Thymus (tissue), 11 donors: ENCODE data around the gene MANBA. TPM values are rescaled to one million over a fixed set of nuclear protein-coding genes. Genes with fewer than 3 reads are reported as not detected.

Experiments
- DNase-seq, 9 donors: peaks; one replicate each; pipeline ENCODE4 v3.0.0-alpha.2; 2013; ENCODE audit warnings: low spot score in 9 of 9, low read depth in 6 of 9, missing footprints in 1 of 9
- H3K27ac ChIP-seq, 2 donors: one replicate each; pipeline ENCODE4 v1.5.1; 2013; ENCODE audit warnings: control low read depth in 1 of 2, low read depth in 1 of 2, low read length in 1 of 2, mild to moderate bottlenecking in 1 of 2, moderate library complexity in 1 of 2
- H3K27me3 ChIP-seq, 2 donors: one replicate each; pipeline ENCODE4 v1.5.1; 2013; ENCODE audit warnings: low read length in 1 of 2; ENCODE audit not compliant: control insufficient read depth in 2 of 2, insufficient read depth in 1 of 2
- H3K36me3 ChIP-seq, 2 donors: one replicate each; pipeline ENCODE4 v1.5.1; 2013; ENCODE audit warnings: low read length in 1 of 2, mild to moderate bottlenecking in 1 of 2, moderate library complexity in 1 of 2; ENCODE audit not compliant: control insufficient read depth in 2 of 2, insufficient read depth in 2 of 2
- H3K4me1 ChIP-seq, 2 donors: one replicate each; pipeline ENCODE4 v1.5.1; 2013; ENCODE audit warnings: low read length in 2 of 2; ENCODE audit not compliant: control insufficient read depth in 2 of 2, insufficient read depth in 2 of 2
- H3K4me3 ChIP-seq, 2 donors: one replicate each; pipeline ENCODE4 v1.5.1; 2013; ENCODE audit warnings: low read length in 2 of 2, control low read depth in 1 of 2, mild to moderate bottlenecking in 1 of 2
- H3K9me3 ChIP-seq, 2 donors: one replicate each; pipeline ENCODE4 v1.5.1; 2013; ENCODE audit warnings: low read length in 1 of 2, mild to moderate bottlenecking in 1 of 2; ENCODE audit not compliant: control insufficient read depth in 2 of 2, insufficient read depth in 1 of 2
- WGBS: extraction: QIAGEN DNeasy Blood & Tissue Kit; methylation state at CpG from one replicate; pipeline ENCODE4 v1.1.7; 2013; 5-methylcytosine and 5-hydroxymethylcytosine counted together
- polyA plus RNA-seq: library from polyadenylated mRNA; stranded (reverse); fragments of 200-250 nt; gene quantifications from one replicate; pipeline ENCODE4 v1.2.3, GENCODE V29; 2013
- total RNA-seq: library from RNA; stranded (reverse); fragments of 120-200 nt; gene quantifications from one replicate; pipeline ENCODE4 v1.2.4, GENCODE V29; 2013
- donor health status: healthy.

MANBA gene
- total and polyA plus RNA-seq, 2 donors = 19.0 to 19.7 TPM

DNA sequence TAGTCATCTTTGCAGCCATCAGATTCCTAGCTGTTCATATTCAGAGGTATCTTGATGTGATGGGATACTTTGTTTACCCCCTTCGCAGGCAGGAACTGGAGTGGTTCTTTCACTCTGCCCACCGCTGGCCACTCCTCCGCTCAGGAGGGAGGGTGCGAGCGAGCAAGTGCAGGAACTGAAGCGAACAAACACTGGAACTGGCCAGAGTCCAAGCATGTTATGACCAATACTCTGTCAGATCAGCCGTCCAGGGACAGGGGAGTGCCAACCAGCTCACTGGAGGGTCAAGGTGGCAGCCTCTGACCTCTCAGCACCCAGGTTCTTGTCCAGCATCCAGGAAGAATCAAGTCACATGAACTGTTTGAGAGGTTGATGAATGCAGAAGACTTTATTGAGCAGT is 18.0 kb upstream of the MANBA start:
- H3K9me3 ChIP-seq = peaks cover 0 to 5% of the 10 kb centered on the region in 2 donors
- no peak for DNase-seq
- H3K4me1 ChIP-seq = no peaks in the 10 kb centered on the region
- 97% methylated on average over 7 of the region's 7 CpGs for WGBS
- no peaks in the 10 kb centered on the region for H3K36me3 ChIP-seq
- H3K4me3 ChIP-seq = no peak overlapping the region
- no peaks in the 10 kb centered on the region for H3K27me3 ChIP-seq
- H3K27ac ChIP-seq = no peak overlapping the region

DNA sequence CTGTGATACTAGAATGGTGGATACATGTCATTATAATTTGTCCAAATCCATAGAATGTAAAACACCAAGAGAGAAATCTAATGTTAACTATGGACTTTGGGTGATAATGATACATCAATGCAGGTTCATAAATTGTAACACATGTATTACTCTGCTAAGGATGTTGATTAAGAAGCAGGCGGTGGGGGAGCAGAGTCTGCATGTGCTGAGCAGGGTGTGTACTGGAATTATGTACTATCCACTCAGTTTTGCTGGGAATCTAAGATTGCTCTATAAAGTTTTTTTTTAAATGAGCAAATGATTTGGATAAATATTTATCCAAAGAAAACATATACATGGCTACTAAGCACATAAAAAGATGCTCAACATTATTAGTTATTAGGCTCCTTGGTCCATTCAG is 15.0 kb upstream of the MANBA start:
- no peaks in the 10 kb centered on the region for H3K4me1 ChIP-seq
- no peaks in the 10 kb centered on the region for H3K27me3 ChIP-seq
- peaks cover 0 to 5% of the 10 kb centered on the region in 2 donors for H3K9me3 ChIP-seq
- no peak overlapping the region for H3K27ac ChIP-seq
- no peaks in the 10 kb centered on the region for H3K36me3 ChIP-seq
- no peak overlapping the region for H3K4me3 ChIP-seq
- DNase-seq = no peak
- WGBS = 97% methylated on average over 1 of the region's 1 CpG

DNA sequence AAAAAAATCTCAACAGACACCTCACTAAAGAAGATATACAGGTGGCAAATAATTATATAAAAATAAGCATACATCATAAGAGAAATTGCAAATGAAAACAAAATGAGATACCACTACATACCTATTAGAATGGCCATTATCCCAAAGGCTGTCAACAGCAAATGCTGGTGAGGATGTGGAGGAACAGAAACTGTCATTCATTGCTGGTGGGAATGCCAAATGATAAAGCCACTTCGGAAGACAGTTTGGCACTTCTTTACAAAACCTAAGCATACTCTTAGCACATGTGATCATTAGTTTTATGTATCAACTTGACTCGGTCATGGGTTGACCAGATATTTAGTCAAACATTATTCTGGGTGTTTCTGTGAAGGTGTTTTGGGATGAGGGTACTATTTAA is 13.5 kb upstream of the MANBA start:
- Histone ChIP-seq H3K27me3 (no peaks in the 10 kb centered on the region), H3K36me3 (no peaks in the 10 kb centered on the region), H3K9me3 (peaks cover 0 to 5% of the 10 kb centered on the region in 2 donors), H3K4me1 (no peaks in the 10 kb centered on the region), H3K27ac (no peak overlapping the region), H3K4me3 (no peak overlapping the region)
- over 99% methylated on average over 2 of the region's 2 CpGs for WGBS
- no peak for DNase-seq

DNA sequence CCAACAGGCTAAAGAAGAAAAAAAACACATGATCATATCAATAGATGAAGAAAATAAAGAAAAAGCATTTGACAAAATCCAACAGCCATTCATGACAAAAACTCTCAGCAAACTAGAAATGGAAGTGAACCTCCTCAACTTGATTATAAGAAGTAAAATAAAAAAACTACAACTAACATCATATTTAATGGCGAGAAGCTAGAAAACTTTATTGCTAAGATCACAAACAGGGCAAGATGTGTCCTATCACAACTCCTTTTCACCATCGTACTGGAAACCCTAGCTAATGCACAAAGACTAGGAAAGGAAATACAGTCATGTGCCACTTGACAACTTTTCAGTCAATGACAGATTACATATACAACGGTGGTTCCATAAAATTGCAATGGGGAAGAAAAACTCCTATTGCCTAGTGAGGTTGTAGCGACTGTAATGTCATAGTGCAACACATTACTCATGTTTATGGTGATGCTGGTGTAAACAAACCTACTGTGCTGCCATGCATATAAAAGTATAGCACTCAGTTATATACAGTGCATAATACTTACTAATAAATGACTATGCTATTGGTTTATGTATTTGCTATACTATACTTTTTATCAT is 12.1 kb upstream of the MANBA start:
- no peak overlapping the region for H3K4me3 ChIP-seq
- no peaks in the 10 kb centered on the region for H3K27me3 ChIP-seq
- DNase-seq = no peak
- no peaks in the 10 kb centered on the region for H3K36me3 ChIP-seq
- no peaks in the 10 kb centered on the region for H3K9me3 ChIP-seq
- no peak overlapping the region for H3K27ac ChIP-seq
- no peaks in the 10 kb centered on the region for H3K4me1 ChIP-seq
- 82% methylated on average over 4 of the region's 4 CpGs for WGBS

DNA sequence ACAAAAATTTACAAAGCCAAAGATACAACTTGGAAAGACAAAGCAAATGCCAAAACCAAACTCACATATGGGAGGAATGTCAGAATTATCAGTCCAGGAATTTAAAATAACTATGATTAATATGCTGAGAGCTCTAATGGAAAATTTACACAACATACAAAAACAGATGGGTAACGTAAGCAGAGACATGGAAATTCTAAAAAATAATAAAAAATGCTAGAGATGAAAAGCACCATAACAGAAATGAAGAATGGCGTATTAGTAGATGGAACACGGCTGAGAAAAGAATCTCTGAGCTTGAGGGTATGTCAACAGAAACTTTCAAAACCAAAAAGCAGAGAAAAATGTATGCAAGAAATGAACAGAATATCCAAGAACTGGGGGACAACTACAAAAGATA is 4.1 kb upstream of the MANBA start:
- no peaks in the 10 kb centered on the region for H3K9me3 ChIP-seq
- peaks cover 0 to 3% of the 10 kb centered on the region in 2 donors for H3K27me3 ChIP-seq
- H3K4me1 ChIP-seq = peaks cover 4 to 10% of the 10 kb centered on the region in 2 donors
- 98% methylated on average over 3 of the region's 3 CpGs for WGBS
- no peak for DNase-seq
- H3K4me3 ChIP-seq = no peak overlapping the region
- no peaks in the 10 kb centered on the region for H3K36me3 ChIP-seq
- H3K27ac ChIP-seq = no peak overlapping the region

DNA sequence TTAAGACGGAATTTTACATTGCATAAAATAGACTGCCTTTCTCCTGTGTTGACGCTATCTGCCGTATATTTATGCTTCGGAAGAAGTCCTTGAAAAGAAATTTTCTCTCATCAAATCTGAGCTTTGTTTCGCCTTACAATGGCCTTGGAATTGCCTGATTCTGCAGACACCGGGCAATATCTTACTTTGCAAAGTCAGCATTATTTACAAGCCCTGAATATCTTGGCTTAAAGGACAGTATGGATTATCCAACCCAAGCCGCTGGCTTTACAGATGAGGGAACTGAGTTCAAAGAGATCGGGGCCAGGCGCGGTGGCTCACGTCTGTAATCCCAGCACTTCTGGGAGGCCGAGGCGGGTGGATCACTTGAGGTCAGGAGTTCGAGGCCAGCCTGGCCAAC is 1.1 kb upstream of the MANBA start:
- H3K4me3 ChIP-seq = no peak overlapping the region
- no peaks in the 10 kb centered on the region for H3K36me3 ChIP-seq
- H3K27me3 ChIP-seq = peaks cover 0 to 3% of the 10 kb centered on the region in 2 donors
- H3K9me3 ChIP-seq = no peaks in the 10 kb centered on the region
- H3K27ac ChIP-seq = no peak overlapping the region
- H3K4me1 ChIP-seq = peaks cover 4 to 11% of the 10 kb centered on the region in 2 donors
- DNase-seq = no peak
- 95% methylated on average over 14 of the region's 14 CpGs for WGBS

DNA sequence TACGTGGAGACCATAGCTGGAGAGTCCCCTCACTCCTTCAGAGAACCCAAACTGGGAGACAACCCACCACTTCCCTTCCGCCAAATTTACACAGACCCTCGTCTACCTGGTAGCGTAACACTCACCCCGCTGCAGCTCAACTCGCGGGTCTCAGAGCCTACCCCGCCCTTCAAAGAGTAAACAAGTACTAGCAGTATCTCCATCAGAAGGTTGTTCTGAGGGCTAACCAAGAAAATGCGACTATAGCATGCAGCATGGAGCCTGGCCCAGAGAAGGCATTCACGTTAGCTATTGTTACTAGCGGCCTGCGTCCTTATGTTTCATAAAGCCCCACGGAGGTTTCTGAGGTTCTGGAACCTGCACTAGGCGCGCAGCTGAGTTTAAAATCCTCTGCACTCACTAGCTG is 531 bp upstream of the MANBA start:
- H3K9me3 ChIP-seq = no peaks in the 10 kb centered on the region
- DNase-seq = peak in 3 of 9 donors; percentile 6 to 56 (median 27)
- WGBS = 5% methylated on average over 15 of the region's 15 CpGs
- peak overlapping the region; percentile 49 to 93 for H3K4me3 ChIP-seq
- H3K27me3 ChIP-seq = peaks cover 0 to 3% of the 10 kb centered on the region in 2 donors
- peaks cover 4 to 11% of the 10 kb centered on the region in 2 donors for H3K4me1 ChIP-seq
- no peaks in the 10 kb centered on the region for H3K36me3 ChIP-seq
- peak overlapping the region; percentile 52 to 60 for H3K27ac ChIP-seq

DNA sequence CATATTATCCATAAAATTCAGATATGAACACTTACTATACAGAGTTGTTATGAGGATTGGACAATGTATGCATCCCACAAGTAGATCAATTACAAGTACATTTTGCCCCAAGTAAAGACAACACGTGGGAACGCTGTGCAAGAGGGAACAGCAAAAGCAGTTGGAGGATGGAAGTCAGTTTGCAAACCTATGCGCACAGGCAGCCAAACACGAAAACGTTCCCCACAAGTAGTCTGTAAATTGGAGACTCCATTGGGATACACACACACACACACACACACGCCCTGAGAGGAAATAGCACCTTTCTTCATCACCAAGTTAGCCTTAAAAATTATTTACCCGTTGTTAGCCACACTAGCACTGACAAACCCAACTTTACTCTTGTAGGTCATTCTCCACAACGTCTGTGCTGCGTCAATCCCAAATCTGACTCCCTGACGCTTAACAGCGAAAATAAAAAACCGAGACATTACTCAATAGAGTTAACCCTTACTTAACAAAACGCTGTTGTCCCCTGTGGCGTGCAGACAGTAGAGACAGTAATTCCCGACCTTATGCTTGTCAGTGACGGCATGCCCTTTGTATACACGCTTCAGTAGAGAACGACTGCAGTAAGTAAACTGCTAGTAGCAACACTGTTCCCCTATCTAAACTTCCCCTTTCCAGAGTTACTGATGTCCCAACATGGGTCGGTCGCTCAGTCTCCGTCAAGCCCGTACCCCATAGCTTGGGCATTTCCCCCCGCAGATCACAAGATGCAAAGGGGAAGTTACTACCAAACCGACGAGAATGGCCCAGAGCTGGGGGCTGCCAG is 730 bp downstream of the MANBA start:
- H3K27ac ChIP-seq = peak overlapping the region; percentile 52 to 84
- H3K36me3 ChIP-seq = no peaks in the 10 kb centered on the region
- peaks cover 4 to 11% of the 10 kb centered on the region in 2 donors for H3K4me1 ChIP-seq
- H3K27me3 ChIP-seq = peaks cover 0 to 3% of the 10 kb centered on the region in 2 donors
- H3K9me3 ChIP-seq = no peaks in the 10 kb centered on the region
- peak overlapping the region; percentile 49 to 93 for H3K4me3 ChIP-seq
- 2% methylated on average over 25 of the region's 25 CpGs for WGBS
- peak in 7 of 9 donors; percentile 25 to 76 (median 43) for DNase-seq
